Erythroblast (primary cell): Measurements from ENCODE around the gene TSC1.

ENCODE experiments used
- GATA1 ChIP-seq: IDR thresholded peaks from 2 replicates; pipeline ENCODE4 v1.6.1; 2011; ENCODE audit warnings: low read depth, mild to moderate bottlenecking, control low read depth, low read length, moderate library complexity
- POLR2A ChIP-seq: IDR thresholded peaks from 2 replicates; pipeline ENCODE4 v1.6.1; 2011; ENCODE audit warnings: mild to moderate bottlenecking, low read length

DNA sequence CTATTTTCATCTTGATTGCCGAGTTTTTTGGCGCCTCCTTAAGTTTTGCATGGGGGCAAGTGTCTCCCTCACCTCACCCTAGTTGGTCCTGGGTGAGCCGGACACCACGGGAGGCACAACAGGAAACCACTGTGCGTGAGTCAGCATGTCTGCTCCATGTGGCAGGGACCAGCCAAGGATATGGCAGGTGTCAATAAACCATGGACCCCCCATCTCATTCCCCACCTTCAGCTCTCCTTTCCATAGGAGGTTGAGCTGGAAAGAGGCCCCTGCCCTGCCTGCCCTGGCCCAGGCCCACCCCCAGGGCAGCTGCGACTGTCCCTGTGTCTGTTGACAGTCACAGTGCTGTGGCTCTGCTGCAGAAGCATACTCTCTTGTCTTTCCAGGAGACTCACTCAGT is 62.6 kb downstream of the TSC1 start:
- TF ChIP-seq POLR2A (no peak), GATA1 (no peak)
